DOHH2 (cell line): Measurements from ENCODE around the gene CAND2.

Experiments used
- CTCF ChIP-seq: fragments of 200-600 bp; sonication (generic); IDR thresholded peaks from one replicate; pipeline ENCODE4 v1.5.1; 2014; ENCODE audit warnings: antibody characterized with exemption, mild to moderate bottlenecking, low read depth, low read length; ENCODE audit not compliant: poor library complexity, severe bottlenecking
- EZH2phosphoT487 ChIP-seq: fragments of 200-600 bp; sonication (generic); IDR thresholded peaks from 2 replicates; pipeline ENCODE4 v1.6.1; 2017; ENCODE audit warnings: borderline replicate concordance, mild to moderate bottlenecking, antibody characterized with exemption, low read length, moderate library complexity, mixed read lengths

- no peak for TF ChIP-seq CTCF
- no peak for TF ChIP-seq EZH2phosphoT487
These were observed 34.9 kb downstream of the CAND2 start for GRCh38 chr3:12831301-12831866.
